HG03442 (cell line): Measurements from ENCODE around the gene SLC12A7.
"Not testable (repeated sequence)": the region's sequence is repeated elsewhere in the genome, so short reads cannot be mapped to it uniquely, and the experiment has no call there.

Experiments
- ATAC-seq: cut with Tn5 transposase; IDR thresholded peaks from one replicate; pipeline ENCODE4 v1.9.1; 2021; ENCODE audit warnings: mild to moderate bottlenecking, moderate library complexity; ENCODE audit not compliant: unreplicated experiment

The SLC12A7 gene

DNA sequence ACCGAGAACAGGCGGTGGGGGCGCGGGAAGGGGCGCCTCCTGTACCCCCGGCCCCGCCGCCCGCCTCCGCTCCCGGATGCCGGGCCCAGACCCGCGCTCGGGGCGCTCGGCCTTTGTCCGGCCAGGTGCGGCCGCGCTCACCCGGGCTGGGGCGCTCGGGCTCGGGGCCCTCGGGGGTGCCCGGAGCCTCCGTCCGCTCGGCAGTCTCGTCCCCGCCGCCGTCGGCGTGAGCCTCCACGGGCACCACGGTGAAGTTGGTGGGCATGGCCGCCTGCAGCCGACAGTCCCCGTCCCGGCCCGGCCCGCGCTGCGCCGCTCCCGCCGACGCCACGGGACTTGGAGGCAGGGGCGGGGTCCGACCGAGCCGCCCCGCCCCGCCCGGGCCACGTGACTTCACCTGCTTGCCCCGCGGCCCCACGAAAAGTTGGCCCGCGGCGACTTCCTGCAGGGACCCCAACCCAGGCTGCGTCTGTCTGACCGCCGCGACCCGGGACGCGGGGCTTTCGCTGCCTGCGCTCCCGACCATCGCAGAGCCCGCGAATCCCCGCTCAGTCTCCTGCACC is at the start of gene SLC12A7:
Gene SLC12A7 (minus strand): TSS at position 337 of the 563 bp plus-strand sequence. CDS start 72 bp downstream, at position 265.
- peak; percentile 57 for ATAC-seq

- no peak for ATAC-seq
These were observed 49.4 kb upstream of the SLC12A7 start for GRCh38 chr5:1161108-1161832.

GRCh38 chr5:1159774-1160406 is 48.0 kb upstream of the SLC12A7 start:
- no peak for ATAC-seq

DNA sequence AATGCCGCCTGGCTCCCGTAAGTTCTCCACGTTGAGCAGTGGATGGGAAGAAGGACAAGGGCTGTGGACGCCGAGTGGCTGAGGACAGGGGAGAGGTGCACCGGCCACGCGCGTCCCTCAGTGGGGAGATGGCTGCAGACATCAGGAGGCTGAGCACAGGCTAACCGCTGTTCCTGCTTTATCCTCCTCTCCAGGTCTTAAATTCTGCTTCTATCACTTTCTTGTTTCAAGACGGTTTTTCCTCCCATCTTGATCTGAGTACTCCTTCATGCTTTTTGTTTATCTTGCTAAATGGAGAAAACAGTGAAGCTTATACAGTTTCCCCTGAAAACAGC is 47.4 kb upstream of the SLC12A7 start:
- ATAC-seq: no peak

DNA sequence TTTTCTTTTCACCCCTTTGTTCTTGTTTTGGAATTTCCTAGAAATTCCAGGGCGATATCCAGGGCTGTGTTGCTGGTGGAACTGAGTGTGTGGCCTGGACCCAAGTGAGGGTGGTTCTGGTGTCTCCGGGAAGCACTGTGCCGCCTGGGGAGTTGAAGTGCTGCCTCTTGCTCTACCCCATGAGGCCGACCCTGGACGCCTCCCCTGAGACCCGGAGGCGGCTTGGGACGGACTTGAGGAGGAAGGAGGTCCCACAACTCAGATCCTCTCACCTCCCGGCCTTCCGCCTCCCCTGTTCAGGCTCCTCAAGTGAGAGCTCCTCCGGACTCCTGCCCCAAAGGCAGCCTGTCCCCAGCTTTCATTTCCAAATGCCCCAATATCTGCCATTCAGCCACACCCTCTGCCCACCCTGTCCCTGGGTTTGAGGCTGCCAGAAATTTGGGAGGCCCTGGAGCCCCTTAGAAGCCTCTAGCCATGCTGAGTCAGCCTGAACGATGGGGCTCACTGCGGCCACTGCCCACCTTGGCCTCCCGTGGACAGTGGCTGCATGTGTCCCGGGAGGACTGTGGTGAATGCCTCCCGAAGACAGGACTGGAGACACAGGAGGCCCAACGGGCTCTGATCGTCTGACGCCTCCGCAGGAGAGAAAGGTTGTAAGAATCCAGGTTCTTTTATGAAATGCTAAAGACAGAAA is 46.9 kb upstream of the SLC12A7 start:
- ATAC-seq: no peak

DNA sequence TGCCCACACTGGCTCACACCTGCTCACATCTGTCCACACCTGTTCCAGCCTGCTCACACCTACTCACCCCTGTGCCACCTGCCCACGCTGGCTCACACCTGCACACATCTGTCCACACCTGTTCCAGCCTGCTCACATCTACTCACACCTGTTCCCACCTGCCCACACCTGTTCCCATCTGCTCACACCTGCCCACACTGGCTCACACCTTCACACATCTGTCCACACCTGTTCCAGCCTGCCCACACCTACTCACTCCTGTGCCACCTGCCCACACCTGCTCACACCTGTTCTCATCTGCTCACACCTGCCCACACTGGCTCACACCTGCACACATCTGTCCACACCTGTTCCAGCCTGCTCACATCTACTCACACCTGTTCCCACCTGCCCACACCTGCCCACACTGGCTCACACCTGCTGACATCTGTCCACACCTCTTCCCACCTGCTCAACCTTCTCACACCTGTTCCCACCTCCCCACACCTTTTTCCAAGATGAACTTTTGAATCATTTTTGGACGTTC is 45.7 kb upstream of the SLC12A7 start:
- ATAC-seq: not testable (repeated sequence)

GRCh38 chr5:1156754-1157460 is 45.0 kb upstream of the SLC12A7 start:
- no peak for ATAC-seq

- no peak for ATAC-seq
These were observed 44.3 kb upstream of the SLC12A7 start for GRCh38 chr5:1156033-1156753.

DNA sequence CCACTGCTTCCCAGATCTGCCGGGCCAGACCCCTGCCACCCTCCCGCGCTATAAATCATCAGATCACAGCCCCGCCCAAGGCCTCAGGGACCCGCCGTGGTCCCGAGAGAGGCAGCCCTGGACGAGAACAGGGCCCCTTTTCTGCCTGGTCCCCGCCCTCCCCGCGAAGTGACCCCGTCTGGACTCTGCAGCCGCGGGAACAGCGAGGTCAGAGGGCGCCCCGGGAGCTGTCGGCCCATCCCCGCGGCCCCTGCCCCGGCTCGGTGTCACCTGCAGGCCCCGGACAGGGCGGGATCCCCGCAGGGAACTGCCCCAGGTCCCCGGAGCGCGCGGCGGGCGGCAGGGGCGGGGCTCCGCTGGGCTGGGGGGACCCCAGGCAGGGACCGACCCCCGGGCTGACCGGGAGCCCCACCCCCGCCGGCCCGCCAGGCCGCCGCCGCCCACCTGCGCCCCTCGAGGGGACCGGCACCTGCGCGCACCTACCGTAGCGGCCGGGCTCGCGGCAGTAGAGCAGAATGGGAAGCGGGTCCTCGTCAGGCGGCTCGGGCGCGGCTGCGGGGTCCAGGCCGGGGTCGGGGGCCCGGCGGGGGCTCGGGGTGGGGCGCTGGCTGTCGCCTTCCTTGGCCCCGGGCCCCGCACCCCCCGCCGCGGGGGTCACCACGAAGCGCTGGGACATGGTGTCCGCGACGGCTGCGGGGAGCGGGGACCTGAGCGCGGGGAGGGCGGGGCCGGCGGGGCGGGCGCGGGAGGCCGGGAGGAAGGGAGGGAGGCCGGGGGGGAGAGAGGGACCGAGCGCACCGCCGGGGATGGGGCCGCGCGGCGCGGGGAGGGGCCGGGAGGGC is 43.5 kb upstream of the SLC12A7 start:
- ATAC-seq: no peak

DNA sequence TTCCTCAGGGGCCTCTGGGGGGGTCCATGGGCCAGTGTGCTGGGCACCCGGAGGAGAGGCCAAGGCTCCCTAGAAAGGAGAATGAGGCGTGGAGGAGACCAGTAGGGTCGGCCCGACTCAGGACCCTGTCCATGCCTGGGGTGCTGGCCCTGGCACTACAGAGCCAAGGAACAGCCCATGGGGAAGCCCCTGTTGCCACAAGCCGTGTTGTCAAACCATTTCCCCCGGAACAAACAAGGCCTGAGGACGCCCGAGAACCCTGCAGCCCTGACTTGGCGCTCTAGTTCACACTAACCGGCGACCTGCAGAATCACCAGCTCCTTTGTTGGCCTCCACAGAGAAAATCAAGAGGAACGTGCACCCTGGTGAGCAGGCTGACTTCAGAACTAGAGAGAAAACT is 41.6 kb upstream of the SLC12A7 start:
- no peak for ATAC-seq

DNA sequence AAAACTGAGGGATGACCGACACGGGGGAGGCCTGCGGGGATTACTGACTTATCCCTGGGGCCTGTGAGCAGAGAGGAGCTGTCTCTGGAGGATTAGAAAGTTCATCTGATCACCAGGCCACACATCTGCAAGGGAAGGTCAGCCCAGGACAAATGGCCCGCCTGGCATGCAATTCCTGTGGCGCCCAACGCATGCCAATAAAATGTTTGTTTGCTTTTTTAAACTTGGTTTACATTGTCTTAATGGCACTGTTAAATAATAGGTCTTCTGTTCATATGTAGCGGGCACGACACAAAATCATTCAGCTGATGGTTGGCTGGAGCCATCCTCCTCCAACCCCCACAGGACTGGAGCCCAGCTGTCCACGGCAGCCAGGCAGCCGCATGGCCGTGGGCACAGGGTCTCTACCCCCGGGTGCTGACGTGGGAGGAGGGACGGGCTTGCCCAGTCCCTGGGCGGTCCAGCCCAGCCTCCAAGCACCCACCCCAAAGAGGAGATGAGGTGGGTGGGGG is 41.0 kb upstream of the SLC12A7 start:
- ATAC-seq: no peak

- no peak for ATAC-seq
These were observed 40.3 kb upstream of the SLC12A7 start for GRCh38 chr5:1152156-1152555.

- no peak for ATAC-seq
These were observed 39.5 kb upstream of the SLC12A7 start for GRCh38 chr5:1151316-1151715.

- ATAC-seq: no peak
These were observed 39.0 kb upstream of the SLC12A7 start for GRCh38 chr5:1150866-1151265.

DNA sequence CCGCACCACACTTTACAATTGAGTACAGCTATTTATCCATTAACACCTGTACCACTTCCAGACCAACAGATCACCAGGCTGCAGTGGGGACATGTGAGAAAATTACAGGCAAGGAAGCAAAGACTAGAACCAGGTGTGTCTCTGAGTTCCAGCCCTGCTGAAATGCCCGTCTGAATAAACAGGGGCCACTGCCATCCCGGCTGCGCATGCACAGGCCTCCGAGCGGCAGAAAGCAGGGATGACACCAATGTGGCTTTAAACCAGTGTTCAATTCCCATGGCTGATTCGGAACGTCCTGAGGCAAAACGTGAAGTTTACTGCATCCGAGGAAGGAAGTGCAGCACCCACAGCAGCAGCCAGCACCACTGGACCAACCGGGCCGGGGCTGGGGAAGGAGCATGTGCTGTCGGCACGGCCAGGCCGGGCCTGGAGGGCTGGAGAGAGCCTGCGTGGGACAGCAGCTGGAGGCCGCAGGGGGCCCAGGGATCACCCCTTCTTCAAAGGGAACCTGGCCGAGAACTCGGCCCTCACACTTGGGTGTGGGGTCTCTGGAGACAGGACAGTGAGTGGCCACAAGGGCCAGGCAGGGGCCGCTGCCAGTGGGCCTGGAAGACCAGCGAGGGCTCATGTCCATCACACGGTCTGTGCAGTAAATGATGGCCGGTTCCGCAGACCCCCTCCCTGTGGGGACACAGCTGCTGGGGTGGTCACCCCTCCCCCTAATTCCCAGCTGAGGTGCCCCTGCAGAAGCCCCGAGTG is 33.0 kb upstream of the SLC12A7 start:
- no peak for ATAC-seq

DNA sequence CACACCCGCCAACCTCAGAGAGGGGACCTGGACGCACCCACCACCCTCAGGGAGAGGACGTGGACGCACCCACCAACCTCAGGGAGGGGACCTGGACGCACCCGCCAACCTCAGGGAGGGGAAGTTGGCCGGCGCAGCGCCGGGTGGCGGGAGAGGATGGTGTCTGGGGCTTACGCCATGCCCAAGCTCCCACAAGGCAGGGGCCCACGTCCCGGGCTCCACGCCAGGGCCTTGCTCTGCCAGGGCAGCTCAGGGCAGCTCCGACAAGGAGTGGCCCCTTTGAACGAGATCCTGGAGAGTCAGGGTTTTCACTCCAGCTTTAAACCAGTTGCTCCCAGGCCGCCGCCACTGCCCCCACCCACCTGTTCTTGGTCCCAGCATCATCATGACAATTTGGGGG is 32.2 kb upstream of the SLC12A7 start:
- ATAC-seq: no peak

DNA sequence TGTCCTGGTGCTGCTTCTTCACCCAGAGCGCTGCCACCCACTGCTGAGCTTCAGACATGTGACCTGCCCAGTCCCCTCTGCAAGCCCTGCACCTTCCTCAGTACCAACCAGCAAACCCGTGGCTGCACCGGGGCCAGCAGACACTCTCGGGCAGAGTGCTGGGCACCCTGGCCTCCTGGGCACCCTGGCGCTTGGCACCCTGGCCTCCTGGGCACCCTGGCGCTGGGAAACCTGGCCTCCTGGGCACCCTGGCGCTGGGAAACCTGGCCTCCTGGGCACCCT is 31.7 kb upstream of the SLC12A7 start:
- no peak for ATAC-seq

DNA sequence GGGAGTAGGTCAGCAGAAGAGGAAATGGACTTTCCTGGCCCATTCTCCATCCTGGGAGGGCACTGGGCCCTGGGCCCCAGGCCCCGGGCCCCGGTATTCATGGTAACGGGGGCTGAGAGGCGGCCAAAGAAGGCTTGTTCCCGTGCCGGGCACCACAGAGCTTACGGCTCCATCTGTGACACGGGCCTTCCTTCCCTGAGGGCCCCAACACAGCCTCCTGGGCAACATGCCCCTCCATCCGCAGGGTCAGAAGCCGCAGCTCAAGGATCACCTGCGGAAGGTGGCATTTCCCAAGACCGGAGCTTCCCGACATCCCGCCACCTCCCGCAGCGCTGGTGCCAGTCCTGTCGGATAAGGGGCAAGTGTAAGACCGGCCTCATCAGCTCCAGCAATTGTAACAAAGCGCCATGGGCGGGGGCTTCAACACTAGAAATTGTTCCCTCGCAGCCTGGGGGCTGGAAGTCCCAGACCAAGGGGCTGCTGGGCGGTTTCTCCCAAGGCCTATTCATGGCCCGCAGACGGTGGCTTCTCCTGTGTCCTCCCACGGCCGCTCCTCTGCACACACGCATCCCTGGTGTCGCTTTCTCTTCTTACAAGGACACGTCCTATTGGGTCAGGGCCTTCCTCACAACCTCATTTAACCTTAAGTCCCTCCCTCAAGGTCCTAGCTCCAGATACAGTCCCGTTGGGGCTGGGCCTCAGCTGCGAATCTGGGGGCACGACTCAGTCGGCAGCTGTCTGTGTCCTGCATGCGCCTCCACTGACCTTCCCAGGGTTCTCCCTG is 31.2 kb upstream of the SLC12A7 start:
- no peak for ATAC-seq
